HEK293 (cell line): ENCODE data around the gene SPON2.

ENCODE experiments used
- CTCF ChIA-PET: fragments of 350-600 bp; formaldehyde crosslinking; extraction: SDS; loops from one replicate; lab custom pipeline; 2021; ENCODE audit warnings: antibody characterized with exemption; lab: Yijun Ruan, JAX
- POLR2A ChIA-PET: fragments of 300-600 bp; formaldehyde crosslinking; extraction: SDS; loops from one replicate; lab custom pipeline; 2020; ENCODE audit warnings: antibody characterized with exemption, inconsistent platforms; lab: Yijun Ruan, JAX
- H3K27ac ChIP-seq: fragments of 200-500 bp; sonication (Bioruptor generic); 2 replicates; pipeline ENCODE4 v1.5.1; 2014; ENCODE audit warnings: low read depth, low read length, control low read depth, inconsistent platforms; ENCODE audit errors: extremely low read depth
- H3K36me3 ChIP-seq, 2 experiments: fragments of 200-500 bp in 1 of 2; sonication (Bioruptor generic) in 1 of 2; 1 replicate in 1 of 2; 2 replicates in 1 of 2; pipeline ENCODE4 v1.5.1; 2014 to 2017; ENCODE audit warnings: inconsistent platforms in 2 of 2, low read length in 2 of 2; ENCODE audit not compliant: control insufficient read depth in 2 of 2, insufficient read depth in 1 of 2
- H3K4me1 ChIP-seq: fragments of 200-500 bp; sonication (Bioruptor generic); 2 replicates; pipeline ENCODE4 v1.5.1; 2014; ENCODE audit warnings: mild to moderate bottlenecking, low read length, inconsistent platforms; ENCODE audit not compliant: control insufficient read depth, insufficient read depth
- H3K4me3 ChIP-seq: 2 replicates; pipeline ENCODE4 v1.5.1; 2011; ENCODE audit warnings: low read depth, mild to moderate bottlenecking, control low read depth, low read length, moderate library complexity
- H3K9me3 ChIP-seq: fragments of 200-500 bp; sonication (Bioruptor generic); 2 replicates; pipeline ENCODE4 v1.5.1; 2014; ENCODE audit warnings: low read depth, low read length, inconsistent platforms; ENCODE audit not compliant: control insufficient read depth, insufficient read depth
- EGR2 ChIP-seq: fragments of 450-650 bp; formaldehyde crosslinking; IDR thresholded peaks from 2 replicates; pipeline ENCODE4 v1.5.1; 2016; ENCODE audit warnings: low read depth, missing biosample characterization, missing genetic modification characterization
- FEZF1 ChIP-seq: fragments of 450-650 bp; formaldehyde crosslinking; IDR thresholded peaks from 2 replicates; pipeline ENCODE4 v1.5.1; 2016; ENCODE audit warnings: missing biosample characterization, missing genetic modification characterization
- MZF1 ChIP-seq: fragments of 450-650 bp; formaldehyde crosslinking; IDR thresholded peaks from 2 replicates; pipeline ENCODE4 v1.5.1; 2017; ENCODE audit warnings: missing biosample characterization, missing genetic modification characterization, borderline replicate concordance
- ZFHX2 ChIP-seq: fragments of 450-650 bp; formaldehyde crosslinking; conservative IDR thresholded peaks from 2 replicates; pipeline ENCODE4 v1.5.1; 2016; ENCODE audit warnings: missing biosample characterization, missing genetic modification characterization
- ZNF335 ChIP-seq: fragments of 450-650 bp; formaldehyde crosslinking; conservative IDR thresholded peaks from 2 replicates; pipeline ENCODE4 v1.5.1; 2016; ENCODE audit warnings: missing biosample characterization, missing genetic modification characterization
- ZNF404 ChIP-seq: fragments of 450-650 bp; formaldehyde crosslinking; IDR thresholded peaks from 2 replicates; pipeline ENCODE4 v1.5.1; 2017; ENCODE audit warnings: missing biosample characterization, missing genetic modification characterization
- ZNF560 ChIP-seq: fragments of 450-650 bp; formaldehyde crosslinking; IDR thresholded peaks from 2 replicates; pipeline ENCODE4 v1.5.1; 2017; ENCODE audit warnings: missing biosample characterization, missing genetic modification characterization, borderline replicate concordance
- ZNF600 ChIP-seq: fragments of 450-650 bp; formaldehyde crosslinking; IDR thresholded peaks from 2 replicates; pipeline ENCODE4 v1.5.1; 2016; ENCODE audit warnings: missing biosample characterization, missing genetic modification characterization
- ZNF621 ChIP-seq: fragments of 450-650 bp; formaldehyde crosslinking; IDR thresholded peaks from 2 replicates; pipeline ENCODE4 v1.5.1; 2017; ENCODE audit warnings: missing biosample characterization, missing genetic modification characterization
- ZNF624 ChIP-seq: fragments of 450-650 bp; formaldehyde crosslinking; IDR thresholded peaks from 2 replicates; pipeline ENCODE4 v1.5.1; 2017; ENCODE audit warnings: missing biosample characterization, missing genetic modification characterization
- ZNF654 ChIP-seq: fragments of 450-650 bp; formaldehyde crosslinking; IDR thresholded peaks from 2 replicates; pipeline ENCODE4 v1.5.1; 2016; ENCODE audit warnings: low read depth, missing biosample characterization, missing genetic modification characterization
- ZNF677 ChIP-seq: fragments of 450-650 bp; IDR thresholded peaks from 2 replicates; pipeline ENCODE4 v1.5.0; 2018; ENCODE audit warnings: missing biosample characterization, mild to moderate bottlenecking, missing genetic modification characterization, moderate library complexity
- ZNF76 ChIP-seq: fragments of 450-650 bp; formaldehyde crosslinking; IDR thresholded peaks from 2 replicates; pipeline ENCODE4; 2016; ENCODE audit warnings: low read depth, missing biosample characterization, missing genetic modification characterization, borderline replicate concordance
- TF ChIP-seq, protein P1 (sequence below): fragments of 450-650 bp; formaldehyde crosslinking; IDR thresholded peaks from 2 replicates; pipeline ENCODE4 v1.5.1; 2016; ENCODE audit warnings: missing biosample characterization, missing genetic modification characterization
- TF ChIP-seq, protein P2 (sequence below): fragments of 450-650 bp; formaldehyde crosslinking; conservative IDR thresholded peaks from 2 replicates; pipeline ENCODE4 v1.5.1; 2016; ENCODE audit warnings: low read depth, missing biosample characterization, missing genetic modification characterization
- TF ChIP-seq, protein P3 (sequence below): sonication (generic); formaldehyde crosslinking; IDR thresholded peaks from 2 replicates; pipeline ENCODE4 v1.8.1; 2022; ENCODE audit warnings: mild to moderate bottlenecking, moderate library complexity, missing genetic modification reagents
- TF ChIP-seq, protein P4 (sequence below): fragments of 450-650 bp; formaldehyde crosslinking; IDR thresholded peaks from 2 replicates; pipeline ENCODE4 v1.5.1; 2016; ENCODE audit warnings: missing biosample characterization, missing genetic modification characterization, low read depth
- TF ChIP-seq, protein P5 (sequence below): fragments of 450-650 bp; IDR thresholded peaks from 2 replicates; pipeline ENCODE4 v1.5.1; 2018; ENCODE audit warnings: missing biosample characterization, mild to moderate bottlenecking, missing genetic modification characterization
- TF ChIP-seq, protein P6 (sequence below): fragments of 450-650 bp; IDR thresholded peaks from 2 replicates; pipeline ENCODE4 v1.5.1; 2018; ENCODE audit warnings: missing biosample characterization, missing genetic modification characterization

Gene SPON2

DNA sequence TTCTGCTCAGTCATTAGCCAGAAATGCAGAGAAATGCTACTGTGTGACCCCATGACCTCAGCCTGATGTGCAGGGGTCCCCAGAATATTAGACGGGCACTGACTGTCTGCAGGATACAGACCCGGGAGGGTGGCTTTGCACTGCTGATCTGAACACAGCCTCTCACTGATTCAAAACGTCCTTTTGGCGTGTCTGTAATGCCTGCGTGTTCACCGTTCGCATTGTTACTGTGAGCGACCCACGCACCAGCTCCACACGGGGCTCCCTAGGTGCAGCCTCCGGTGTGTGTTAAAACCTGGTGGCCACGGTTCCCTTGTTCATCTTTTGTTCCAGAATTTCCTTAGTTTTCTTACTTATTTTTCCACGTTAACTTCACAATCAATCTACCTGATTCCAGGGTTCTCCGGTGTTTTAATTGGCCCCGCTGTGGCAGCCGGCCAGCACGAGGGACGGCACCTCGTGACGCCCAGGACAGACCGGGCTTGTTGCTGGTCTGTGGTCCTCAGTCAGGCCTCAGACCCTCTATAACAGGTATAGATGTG is 32.0 kb upstream of the SPON2 start:
- POLR2A ChIA-PET: no interaction called here
- H3K4me1 ChIP-seq: no peaks in the 10 kb centered on the region

DNA sequence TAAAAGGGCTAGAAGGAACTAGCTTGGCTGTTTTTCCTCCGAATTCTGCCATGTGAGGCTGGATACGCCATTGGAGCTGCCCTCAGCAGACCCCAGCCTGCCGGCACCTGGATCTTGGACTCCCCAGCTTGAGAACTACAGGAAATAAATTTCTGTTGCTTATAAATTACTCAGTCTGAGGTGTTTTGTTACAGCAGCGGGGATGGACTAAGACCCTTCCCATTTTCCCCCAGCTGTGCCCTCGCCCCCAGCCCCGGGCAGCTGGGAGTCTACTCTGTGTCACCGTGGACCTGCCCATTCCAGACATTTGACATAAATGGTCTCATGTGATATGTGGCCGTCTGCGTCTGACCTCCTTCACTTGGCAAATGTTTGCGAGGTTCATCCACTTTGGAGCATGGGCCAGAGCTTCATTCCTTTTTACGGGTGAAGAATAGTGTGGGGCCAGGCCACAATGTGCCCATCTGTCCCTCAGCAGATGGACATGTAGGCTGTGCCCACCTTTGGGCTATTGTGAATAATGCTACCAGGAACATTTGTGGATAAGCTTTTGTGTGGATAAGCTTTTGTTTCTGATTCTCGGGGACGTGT is 30.7 kb upstream of the SPON2 start:
- POLR2A ChIA-PET: no interaction called here
- no peak overlapping the region for H3K4me3 ChIP-seq

More for the DNA sequence above, 32.0 kb upstream of the SPON2 start:
- no peak overlapping the region for H3K27ac ChIP-seq
- H3K4me3 ChIP-seq: no peak overlapping the region
- CTCF ChIA-PET: no interaction called here
- no peaks in the 10 kb centered on the region for H3K9me3 ChIP-seq
- no peaks in the 10 kb centered on the region for H3K36me3 ChIP-seq
- TF ChIP-seq, protein P1, sequence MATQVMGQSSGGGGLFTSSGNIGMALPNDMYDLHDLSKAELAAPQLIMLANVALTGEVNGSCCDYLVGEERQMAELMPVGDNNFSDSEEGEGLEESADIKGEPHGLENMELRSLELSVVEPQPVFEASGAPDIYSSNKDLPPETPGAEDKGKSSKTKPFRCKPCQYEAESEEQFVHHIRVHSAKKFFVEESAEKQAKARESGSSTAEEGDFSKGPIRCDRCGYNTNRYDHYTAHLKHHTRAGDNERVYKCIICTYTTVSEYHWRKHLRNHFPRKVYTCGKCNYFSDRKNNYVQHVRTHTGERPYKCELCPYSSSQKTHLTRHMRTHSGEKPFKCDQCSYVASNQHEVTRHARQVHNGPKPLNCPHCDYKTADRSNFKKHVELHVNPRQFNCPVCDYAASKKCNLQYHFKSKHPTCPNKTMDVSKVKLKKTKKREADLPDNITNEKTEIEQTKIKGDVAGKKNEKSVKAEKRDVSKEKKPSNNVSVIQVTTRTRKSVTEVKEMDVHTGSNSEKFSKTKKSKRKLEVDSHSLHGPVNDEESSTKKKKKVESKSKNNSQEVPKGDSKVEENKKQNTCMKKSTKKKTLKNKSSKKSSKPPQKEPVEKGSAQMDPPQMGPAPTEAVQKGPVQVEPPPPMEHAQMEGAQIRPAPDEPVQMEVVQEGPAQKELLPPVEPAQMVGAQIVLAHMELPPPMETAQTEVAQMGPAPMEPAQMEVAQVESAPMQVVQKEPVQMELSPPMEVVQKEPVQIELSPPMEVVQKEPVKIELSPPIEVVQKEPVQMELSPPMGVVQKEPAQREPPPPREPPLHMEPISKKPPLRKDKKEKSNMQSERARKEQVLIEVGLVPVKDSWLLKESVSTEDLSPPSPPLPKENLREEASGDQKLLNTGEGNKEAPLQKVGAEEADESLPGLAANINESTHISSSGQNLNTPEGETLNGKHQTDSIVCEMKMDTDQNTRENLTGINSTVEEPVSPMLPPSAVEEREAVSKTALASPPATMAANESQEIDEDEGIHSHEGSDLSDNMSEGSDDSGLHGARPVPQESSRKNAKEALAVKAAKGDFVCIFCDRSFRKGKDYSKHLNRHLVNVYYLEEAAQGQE (tag by site-specific recombination): no peak
- TF ChIP-seq, protein P2, sequence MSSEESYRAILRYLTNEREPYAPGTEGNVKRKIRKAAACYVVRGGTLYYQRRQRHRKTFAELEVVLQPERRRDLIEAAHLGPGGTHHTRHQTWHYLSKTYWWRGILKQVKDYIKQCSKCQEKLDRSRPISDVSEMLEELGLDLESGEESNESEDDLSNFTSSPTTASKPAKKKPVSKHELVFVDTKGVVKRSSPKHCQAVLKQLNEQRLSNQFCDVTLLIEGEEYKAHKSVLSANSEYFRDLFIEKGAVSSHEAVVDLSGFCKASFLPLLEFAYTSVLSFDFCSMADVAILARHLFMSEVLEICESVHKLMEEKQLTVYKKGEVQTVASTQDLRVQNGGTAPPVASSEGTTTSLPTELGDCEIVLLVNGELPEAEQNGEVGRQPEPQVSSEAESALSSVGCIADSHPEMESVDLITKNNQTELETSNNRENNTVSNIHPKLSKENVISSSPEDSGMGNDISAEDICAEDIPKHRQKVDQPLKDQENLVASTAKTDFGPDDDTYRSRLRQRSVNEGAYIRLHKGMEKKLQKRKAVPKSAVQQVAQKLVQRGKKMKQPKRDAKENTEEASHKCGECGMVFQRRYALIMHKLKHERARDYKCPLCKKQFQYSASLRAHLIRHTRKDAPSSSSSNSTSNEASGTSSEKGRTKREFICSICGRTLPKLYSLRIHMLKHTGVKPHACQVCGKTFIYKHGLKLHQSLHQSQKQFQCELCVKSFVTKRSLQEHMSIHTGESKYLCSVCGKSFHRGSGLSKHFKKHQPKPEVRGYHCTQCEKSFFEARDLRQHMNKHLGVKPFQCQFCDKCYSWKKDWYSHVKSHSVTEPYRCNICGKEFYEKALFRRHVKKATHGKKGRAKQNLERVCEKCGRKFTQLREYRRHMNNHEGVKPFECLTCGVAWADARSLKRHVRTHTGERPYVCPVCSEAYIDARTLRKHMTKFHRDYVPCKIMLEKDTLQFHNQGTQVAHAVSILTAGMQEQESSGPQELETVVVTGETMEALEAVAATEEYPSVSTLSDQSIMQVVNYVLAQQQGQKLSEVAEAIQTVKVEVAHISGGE (tag by site-specific recombination): no peak
- TF ChIP-seq EGR2 (tag by site-specific recombination) (no peak), ZNF560 (tag by site-specific recombination) (no peak), ZNF621 (tag by site-specific recombination) (no peak), ZNF677 (tag by site-specific recombination) (no peak), ZNF335 (tag by site-specific recombination) (no peak), ZFHX2 (no peak), ZNF404 (no peak), MZF1 (tag by site-specific recombination) (no peak), ZNF76 (tag by site-specific recombination) (no peak)
- TF ChIP-seq, protein P3, sequence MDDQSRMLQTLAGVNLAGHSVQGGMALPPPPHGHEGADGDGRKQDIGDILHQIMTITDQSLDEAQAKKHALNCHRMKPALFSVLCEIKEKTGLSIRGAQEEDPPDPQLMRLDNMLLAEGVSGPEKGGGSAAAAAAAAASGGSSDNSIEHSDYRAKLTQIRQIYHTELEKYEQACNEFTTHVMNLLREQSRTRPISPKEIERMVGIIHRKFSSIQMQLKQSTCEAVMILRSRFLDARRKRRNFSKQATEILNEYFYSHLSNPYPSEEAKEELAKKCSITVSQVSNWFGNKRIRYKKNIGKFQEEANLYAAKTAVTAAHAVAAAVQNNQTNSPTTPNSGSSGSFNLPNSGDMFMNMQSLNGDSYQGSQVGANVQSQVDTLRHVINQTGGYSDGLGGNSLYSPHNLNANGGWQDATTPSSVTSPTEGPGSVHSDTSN: no peak
- TF ChIP-seq, protein P4, sequence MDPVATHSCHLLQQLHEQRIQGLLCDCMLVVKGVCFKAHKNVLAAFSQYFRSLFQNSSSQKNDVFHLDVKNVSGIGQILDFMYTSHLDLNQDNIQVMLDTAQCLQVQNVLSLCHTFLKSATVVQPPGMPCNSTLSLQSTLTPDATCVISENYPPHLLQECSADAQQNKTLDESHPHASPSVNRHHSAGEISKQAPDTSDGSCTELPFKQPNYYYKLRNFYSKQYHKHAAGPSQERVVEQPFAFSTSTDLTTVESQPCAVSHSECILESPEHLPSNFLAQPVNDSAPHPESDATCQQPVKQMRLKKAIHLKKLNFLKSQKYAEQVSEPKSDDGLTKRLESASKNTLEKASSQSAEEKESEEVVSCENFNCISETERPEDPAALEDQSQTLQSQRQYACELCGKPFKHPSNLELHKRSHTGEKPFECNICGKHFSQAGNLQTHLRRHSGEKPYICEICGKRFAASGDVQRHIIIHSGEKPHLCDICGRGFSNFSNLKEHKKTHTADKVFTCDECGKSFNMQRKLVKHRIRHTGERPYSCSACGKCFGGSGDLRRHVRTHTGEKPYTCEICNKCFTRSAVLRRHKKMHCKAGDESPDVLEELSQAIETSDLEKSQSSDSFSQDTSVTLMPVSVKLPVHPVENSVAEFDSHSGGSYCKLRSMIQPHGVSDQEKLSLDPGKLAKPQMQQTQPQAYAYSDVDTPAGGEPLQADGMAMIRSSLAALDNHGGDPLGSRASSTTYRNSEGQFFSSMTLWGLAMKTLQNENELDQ: no peak

More for the DNA sequence above, 30.7 kb upstream of the SPON2 start:
- H3K9me3 ChIP-seq: no peaks in the 10 kb centered on the region
- TF ChIP-seq ZNF654 (tag by site-specific recombination) (no peak), FEZF1 (tag by site-specific recombination) (no peak), ZNF624 (tag by site-specific recombination) (no peak), ZNF600 (tag by site-specific recombination) (no peak)
- TF ChIP-seq, protein P5, sequence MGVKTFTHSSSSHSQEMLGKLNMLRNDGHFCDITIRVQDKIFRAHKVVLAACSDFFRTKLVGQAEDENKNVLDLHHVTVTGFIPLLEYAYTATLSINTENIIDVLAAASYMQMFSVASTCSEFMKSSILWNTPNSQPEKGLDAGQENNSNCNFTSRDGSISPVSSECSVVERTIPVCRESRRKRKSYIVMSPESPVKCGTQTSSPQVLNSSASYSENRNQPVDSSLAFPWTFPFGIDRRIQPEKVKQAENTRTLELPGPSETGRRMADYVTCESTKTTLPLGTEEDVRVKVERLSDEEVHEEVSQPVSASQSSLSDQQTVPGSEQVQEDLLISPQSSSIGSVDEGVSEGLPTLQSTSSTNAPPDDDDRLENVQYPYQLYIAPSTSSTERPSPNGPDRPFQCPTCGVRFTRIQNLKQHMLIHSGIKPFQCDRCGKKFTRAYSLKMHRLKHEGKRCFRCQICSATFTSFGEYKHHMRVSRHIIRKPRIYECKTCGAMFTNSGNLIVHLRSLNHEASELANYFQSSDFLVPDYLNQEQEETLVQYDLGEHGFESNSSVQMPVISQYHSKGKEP: no peak
- TF ChIP-seq, protein P6, sequence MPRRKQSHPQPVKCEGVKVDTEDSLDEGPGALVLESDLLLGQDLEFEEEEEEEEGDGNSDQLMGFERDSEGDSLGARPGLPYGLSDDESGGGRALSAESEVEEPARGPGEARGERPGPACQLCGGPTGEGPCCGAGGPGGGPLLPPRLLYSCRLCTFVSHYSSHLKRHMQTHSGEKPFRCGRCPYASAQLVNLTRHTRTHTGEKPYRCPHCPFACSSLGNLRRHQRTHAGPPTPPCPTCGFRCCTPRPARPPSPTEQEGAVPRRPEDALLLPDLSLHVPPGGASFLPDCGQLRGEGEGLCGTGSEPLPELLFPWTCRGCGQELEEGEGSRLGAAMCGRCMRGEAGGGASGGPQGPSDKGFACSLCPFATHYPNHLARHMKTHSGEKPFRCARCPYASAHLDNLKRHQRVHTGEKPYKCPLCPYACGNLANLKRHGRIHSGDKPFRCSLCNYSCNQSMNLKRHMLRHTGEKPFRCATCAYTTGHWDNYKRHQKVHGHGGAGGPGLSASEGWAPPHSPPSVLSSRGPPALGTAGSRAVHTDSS (tag by site-specific recombination): no peak
- CTCF ChIA-PET: interaction anchor here (0.6 to 1.4 kb wide), 3 partner anchors 36 to 451 kb away, joined by 3 read pairs; no protein-coding TSS in a partner anchor
- no peaks in the 10 kb centered on the region for H3K4me1 ChIP-seq
- H3K27ac ChIP-seq: no peak overlapping the region
- H3K36me3 ChIP-seq: no peaks in the 10 kb centered on the region
